Measurements from ENCODE around the gene C3orf18. TPM values are rescaled to one million over a fixed set of nuclear protein-coding genes. Genes with fewer than 3 reads are reported as not detected.

The C3orf18 gene
- total and polyA plus RNA-seq, 3 donors from 2014 or later: 14.9 to 28.8 (median 21.0) TPM

DNA sequence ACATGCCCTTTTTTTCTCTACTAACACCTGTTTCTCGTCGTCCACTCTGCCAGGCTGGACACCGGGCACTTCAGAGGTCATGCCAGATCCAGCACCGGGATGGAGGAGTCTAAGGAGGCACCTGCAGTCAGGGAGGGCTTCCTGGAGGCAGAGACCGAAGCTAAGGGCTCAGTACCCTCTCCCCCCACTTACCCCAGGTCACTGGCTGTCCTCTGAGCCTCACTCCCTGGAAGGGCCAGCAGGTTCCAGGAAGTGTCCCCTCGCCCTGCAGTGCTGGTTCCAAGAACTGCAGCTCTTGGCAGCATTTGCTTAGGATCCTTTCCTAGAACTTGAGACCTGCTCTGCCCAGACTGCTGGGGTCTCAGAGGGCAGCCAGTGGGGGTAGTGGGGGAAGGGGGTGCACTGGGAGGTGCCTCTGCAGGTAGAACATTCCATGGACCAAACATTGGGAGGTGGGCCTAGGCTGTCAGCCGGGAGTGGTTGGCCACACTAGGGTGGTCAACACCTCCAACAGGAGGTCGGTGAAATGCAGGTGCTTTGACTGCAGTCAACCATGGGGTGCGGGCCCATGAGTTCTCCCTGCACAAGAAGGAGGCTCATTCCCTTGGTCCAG lies 32.7 kb upstream of the C3orf18 start:
- no peaks in the 10 kb centered on the region for H3K27me3 ChIP-seq
- peaks cover 55% of the 10 kb centered on the region for H3K4me1 ChIP-seq
- H3K36me3 ChIP-seq (ENCODE audit: low read depth, missing control alignments): no peaks in the 10 kb centered on the region
- 78% methylated on average over 9 of the region's 9 CpGs for WGBS, 2 donors
- H3K27ac ChIP-seq: peak overlapping the region; percentile 92 to 94
- H3K4me3 ChIP-seq: no peak overlapping the region
- no peaks in the 10 kb centered on the region for H3K9me3 ChIP-seq
- no peak for DNase-seq
- TF ChIP-seq, protein P1, sequence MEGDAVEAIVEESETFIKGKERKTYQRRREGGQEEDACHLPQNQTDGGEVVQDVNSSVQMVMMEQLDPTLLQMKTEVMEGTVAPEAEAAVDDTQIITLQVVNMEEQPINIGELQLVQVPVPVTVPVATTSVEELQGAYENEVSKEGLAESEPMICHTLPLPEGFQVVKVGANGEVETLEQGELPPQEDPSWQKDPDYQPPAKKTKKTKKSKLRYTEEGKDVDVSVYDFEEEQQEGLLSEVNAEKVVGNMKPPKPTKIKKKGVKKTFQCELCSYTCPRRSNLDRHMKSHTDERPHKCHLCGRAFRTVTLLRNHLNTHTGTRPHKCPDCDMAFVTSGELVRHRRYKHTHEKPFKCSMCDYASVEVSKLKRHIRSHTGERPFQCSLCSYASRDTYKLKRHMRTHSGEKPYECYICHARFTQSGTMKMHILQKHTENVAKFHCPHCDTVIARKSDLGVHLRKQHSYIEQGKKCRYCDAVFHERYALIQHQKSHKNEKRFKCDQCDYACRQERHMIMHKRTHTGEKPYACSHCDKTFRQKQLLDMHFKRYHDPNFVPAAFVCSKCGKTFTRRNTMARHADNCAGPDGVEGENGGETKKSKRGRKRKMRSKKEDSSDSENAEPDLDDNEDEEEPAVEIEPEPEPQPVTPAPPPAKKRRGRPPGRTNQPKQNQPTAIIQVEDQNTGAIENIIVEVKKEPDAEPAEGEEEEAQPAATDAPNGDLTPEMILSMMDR (IDR thresholded peaks at IDR 0.05): no peak
- no peak for TF ChIP-seq POLR2A (IDR thresholded peaks at IDR 0.05)
- intact Hi-C loops (cut with DNase I; ENCODE audit: low total_unique reads): no loop called here

DNA sequence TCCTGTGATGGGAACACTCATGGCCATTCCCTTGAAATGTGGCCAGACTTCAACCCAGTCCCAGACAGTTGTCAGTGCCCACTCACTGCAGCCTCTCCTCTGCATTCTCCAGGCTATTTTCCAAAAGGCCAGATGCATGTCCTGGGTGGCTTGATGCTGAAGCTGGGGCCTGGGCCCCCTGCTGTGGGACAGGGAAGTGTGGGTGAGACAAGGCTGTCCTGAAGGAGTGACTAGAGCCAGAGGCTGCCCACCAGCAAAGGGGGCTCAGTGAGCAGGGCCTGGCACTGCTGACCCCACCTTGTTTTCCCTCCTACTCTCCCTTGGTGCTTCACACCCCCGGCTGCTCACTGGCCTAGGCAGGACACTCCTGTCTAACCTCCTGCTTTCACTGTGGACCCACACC lies 32.2 kb upstream of the C3orf18 start:
- Histone ChIP-seq H3K4me1 (peaks cover 50% of the 10 kb centered on the region), H3K27me3 (no peaks in the 10 kb centered on the region), H3K9me3 (no peaks in the 10 kb centered on the region), H3K36me3 (ENCODE audit: low read depth, missing control alignments) (no peaks in the 10 kb centered on the region), H3K27ac (peak overlapping the region in 1 of 2 donors; percentile 9), H3K4me3 (no peak overlapping the region)
- 63 to 75% methylated on average over 1 of the region's 1 CpG for WGBS, 2 donors
- TF ChIP-seq, protein P1 (IDR thresholded peaks at IDR 0.05): no peak
- no peak for TF ChIP-seq POLR2A (IDR thresholded peaks at IDR 0.05)
- DNase-seq: no peak
- intact Hi-C loops (cut with DNase I; ENCODE audit: low total_unique reads): no loop called here

DNA sequence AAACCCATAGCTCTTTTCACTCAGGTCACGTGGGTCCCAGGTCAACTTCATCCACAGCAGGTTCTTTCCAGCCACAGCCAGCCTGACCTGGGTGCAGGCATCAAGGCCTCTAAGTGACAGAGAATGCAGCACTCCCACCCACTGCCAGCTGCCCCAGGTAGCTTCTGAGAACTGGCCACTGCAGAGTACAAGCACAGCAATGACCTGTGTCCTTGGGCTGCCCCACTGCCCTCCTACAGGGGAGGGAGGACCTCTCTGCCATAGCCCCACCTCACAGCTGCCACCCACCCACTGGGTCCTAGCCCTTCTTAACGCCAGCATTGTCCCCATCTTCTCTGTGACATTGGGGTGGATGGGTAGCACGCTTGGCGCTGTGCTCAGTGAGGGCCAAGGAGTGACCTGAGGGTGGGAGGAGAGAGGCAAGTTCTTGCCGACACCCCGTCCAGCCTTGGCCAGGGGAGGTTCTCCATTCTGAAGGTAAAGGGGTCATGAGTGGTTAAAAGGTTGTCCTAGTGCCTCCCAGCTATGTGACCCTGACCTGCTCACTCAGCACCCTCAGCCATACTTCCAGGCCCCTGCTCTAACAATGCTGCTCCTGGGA lies 31.7 kb upstream of the C3orf18 start:
- H3K27ac ChIP-seq: peak overlapping the region in 1 of 2 donors; percentile 9
- H3K4me1 ChIP-seq: peaks cover 45% of the 10 kb centered on the region
- intact Hi-C loops (cut with DNase I; ENCODE audit: low total_unique reads): no loop called here
- no peak overlapping the region for H3K4me3 ChIP-seq
- no peaks in the 10 kb centered on the region for H3K36me3 ChIP-seq (ENCODE audit: low read depth, missing control alignments)
- 59 to 69% methylated on average over 3 to 6 of the region's 6 CpGs for WGBS, 2 donors
- TF ChIP-seq POLR2A (IDR thresholded peaks at IDR 0.05): no peak
- no peak for DNase-seq
- no peaks in the 10 kb centered on the region for H3K9me3 ChIP-seq
- no peaks in the 10 kb centered on the region for H3K27me3 ChIP-seq

DNA sequence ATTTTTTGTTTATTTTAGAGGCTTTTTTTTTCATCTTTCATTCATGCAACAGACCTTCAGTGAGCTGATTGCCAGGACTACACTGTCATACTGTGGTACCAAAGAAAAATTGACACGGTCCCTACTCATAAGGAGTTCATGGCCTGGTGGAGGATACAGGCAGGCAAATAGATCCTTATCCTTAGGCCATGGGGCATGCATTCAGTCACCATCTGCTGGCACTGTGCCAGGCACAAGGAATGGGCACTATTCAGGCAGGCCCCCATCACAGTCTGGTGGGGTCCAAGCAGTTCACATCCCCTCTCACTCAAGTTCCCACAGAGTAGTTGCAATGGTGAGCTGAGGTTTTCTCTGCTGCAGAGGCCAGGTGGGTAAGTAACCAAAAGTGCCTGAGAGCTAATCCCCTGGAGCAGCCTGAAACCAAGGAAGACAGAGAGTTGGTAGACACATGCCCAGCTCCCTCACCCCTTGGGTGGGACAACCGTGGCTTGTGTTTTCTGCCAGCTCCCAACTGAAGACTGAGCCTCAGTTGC lies 26.8 kb upstream of the C3orf18 start:
- Histone ChIP-seq H3K36me3 (ENCODE audit: low read depth, missing control alignments) (no peaks in the 10 kb centered on the region), H3K9me3 (no peaks in the 10 kb centered on the region), H3K27me3 (no peaks in the 10 kb centered on the region), H3K4me3 (no peak overlapping the region), H3K4me1 (peaks cover 21% of the 10 kb centered on the region), H3K27ac (no peak overlapping the region)
- intact Hi-C loops (cut with DNase I; ENCODE audit: low total_unique reads): no loop called here
- 44 to 73% methylated on average over 2 of the region's 2 CpGs for WGBS, 2 donors
- TF ChIP-seq, protein P1 (IDR thresholded peaks at IDR 0.05): no peak
- no peak for TF ChIP-seq POLR2A (IDR thresholded peaks at IDR 0.05)
- no peak for DNase-seq

DNA sequence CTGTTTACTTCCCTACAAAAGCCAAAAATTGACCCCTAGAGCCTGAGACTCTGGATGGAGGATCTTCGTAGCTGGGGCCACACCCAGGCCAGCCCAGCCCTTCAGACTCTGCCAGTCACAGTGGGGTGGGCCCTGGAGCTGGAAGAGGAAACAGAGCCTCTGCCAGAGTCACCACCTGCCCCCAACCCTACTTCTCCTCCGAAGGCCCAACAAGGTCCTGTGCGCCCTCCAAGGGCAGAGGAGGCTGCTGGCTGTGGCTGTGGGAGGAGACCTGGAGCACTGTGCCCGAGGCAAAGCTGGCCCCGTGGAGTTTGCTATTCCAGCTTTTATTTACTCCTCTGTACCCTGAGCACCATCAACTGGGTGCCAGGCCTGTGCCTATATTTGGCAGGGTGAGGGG lies 25.0 kb upstream of the C3orf18 start:
- intact Hi-C loops (cut with DNase I; ENCODE audit: low total_unique reads): no loop called here
- Histone ChIP-seq H3K36me3 (ENCODE audit: low read depth, missing control alignments) (no peaks in the 10 kb centered on the region), H3K27ac (no peak overlapping the region), H3K4me1 (peaks cover 19% of the 10 kb centered on the region), H3K4me3 (no peak overlapping the region), H3K27me3 (no peaks in the 10 kb centered on the region), H3K9me3 (no peaks in the 10 kb centered on the region)
- DNase-seq: no peak
- TF ChIP-seq POLR2A (IDR thresholded peaks at IDR 0.05): no peak
- TF ChIP-seq, protein P1 (IDR thresholded peaks at IDR 0.05): no peak
- WGBS, 2 donors: 54 to 68% methylated on average over 4 to 5 of the region's 5 CpGs

Measured in testis (tissue), 3 donors.